Ovary (tissue), 9 donors: ENCODE results near the gene HOXB9. TPM values are rescaled to one million over a fixed set of nuclear protein-coding genes. Genes with fewer than 3 reads are reported as not detected.

Experiments
- DNase-seq, 5 donors: peaks; one replicate each; pipeline ENCODE4 v3.0.0-alpha.2; 2019 to 2020
- H3K27ac ChIP-seq, 2 donors: fragments of 200-600 bp; one replicate each; pipeline versions ENCODE4 v1.5.1 to v1.8.0; 2019 to 2022
- H3K27me3 ChIP-seq: fragments of 200-600 bp; one replicate; pipeline ENCODE4 v1.8.0; 2022
- H3K36me3 ChIP-seq: fragments of 200-600 bp; sonication (generic); one replicate; pipeline ENCODE4 v1.5.1; 2019
- H3K4me1 ChIP-seq: one replicate; pipeline ENCODE4 v1.8.1; 2013; ENCODE audit warnings: mild to moderate bottlenecking, moderate library complexity; ENCODE audit not compliant: insufficient read depth
- H3K4me3 ChIP-seq: fragments of 200-600 bp; sonication (generic); one replicate; pipeline ENCODE4 v1.5.1; 2017
- H3K9me3 ChIP-seq, 2 donors: fragments of 200-600 bp in 1 of 2; sonication (generic) in 1 of 2; one replicate each; pipeline versions ENCODE4 v1.5.1 to v1.8.1; 2013 to 2019; ENCODE audit warnings: mild to moderate bottlenecking in 1 of 2, moderate library complexity in 1 of 2
- EP300 ChIP-seq: sonication (generic); formaldehyde crosslinking; IDR thresholded peaks from one replicate; pipeline ENCODE4 v1.6.1; 2017; ENCODE audit warnings: antibody characterized with exemption
- POLR2A ChIP-seq: fragments of 450-650 bp; IDR thresholded peaks from one replicate; pipeline ENCODE4 v1.6.1; 2017; ENCODE audit warnings: antibody characterized with exemption, mild to moderate bottlenecking, moderate library complexity
- WGBS, 3 donors: extraction: QIAGEN DNeasy Blood & Tissue Kit in 1 of 3; methylation state at CpG; one replicate each; pipeline versions ENCODE4 v1.1.5 to v1.1.7; 2013 to 2017; 5-methylcytosine and 5-hydroxymethylcytosine counted together
- intact Hi-C, 4 donors: fragments of 100-400 bp; cut with DNase I; formaldehyde crosslinking; loops; one replicate each; pipeline versions ENCODE4 v1.11.0 to v1.15.1; 2022 to 2023
- polyA plus RNA-seq, 2 donors: library from polyadenylated mRNA; stranded (reverse); fragments of 200-250 nt in 1 of 2; fragments of 350-450 nt in 1 of 2; fragmentation: Illumina TruSeq in 1 of 2; extraction: RNeasy Lipid Tissue Mini Kit (QIAGEN cat#74804) in 1 of 2; gene quantifications; one replicate each; pipeline ENCODE4 v1.2.3, GENCODE V29; 2013 to 2014
- total RNA-seq, 7 donors: library from RNA; depleted of rRNA in 2 of 7; stranded (reverse); fragments of >200 nt in 2 of 7; fragmentation: NEBNext Ultra II Directional in 3 of 7; extraction: Animal tissue kit (Norgen Biotek cat#: 25700) in 3 of 7; gene quantifications; one replicate each; pipeline versions ENCODE4 v1.1.0 to v1.2.4, GENCODE V29; 2016 to 2023
- TF ChIP-seq, protein P1 (sequence below), 3 donors: fragments of 450-650 bp in 2 of 3; fragments of 200-600 bp in 1 of 3; IDR thresholded peaks; one replicate each; pipeline versions ENCODE4 v1.5.1 to v1.8.0; 2016 to 2022; ENCODE audit warnings: antibody characterized with exemption in 3 of 3, mild to moderate bottlenecking in 1 of 3
- donor health status: DM: no; HTN: no; CAD: no; lungs with moderate emphysema.
- donor health status: DM: no; HTN: no; CAD: no.
- donor health status: Bipolar disorder and iron deficiency.
- donor health status: DM: yes; HTN: yes; CAD: no.
- donor health status: DM: no; HTN: no; CAD: no.
- donor health status: DM: yes; HTN: yes; CAD: no.

HOXB9 gene
- total and polyA plus RNA-seq, 9 donors: 0.10 to 0.36 (median 0.12) TPM; not detected in 4

GRCh38 chr17:48609759-48610281 is 16.3 kb downstream of the HOXB9 start:
- Histone ChIP-seq H3K36me3 (no peaks in the 10 kb centered on the region), H3K27ac (no peak overlapping the region)
- intact Hi-C loops: loop anchor here in 2 of 4 donors (10.0 kb wide), 1 partner anchor 585 kb away; no protein-coding TSS in a partner anchor

GRCh38 chr17:48609033-48609432 is 17.1 kb downstream of the HOXB9 start:
- Histone ChIP-seq H3K27me3 (peaks cover 5% of the 10 kb centered on the region), H3K4me1 (peaks cover 2% of the 10 kb centered on the region), H3K36me3 (no peaks in the 10 kb centered on the region), H3K27ac (no peak overlapping the region), H3K9me3 (peaks cover 0 to 6% of the 10 kb centered on the region in 2 donors), H3K4me3 (no peak overlapping the region)
- TF ChIP-seq POLR2A (no peak), EP300 (no peak)
- TF ChIP-seq, protein P1, sequence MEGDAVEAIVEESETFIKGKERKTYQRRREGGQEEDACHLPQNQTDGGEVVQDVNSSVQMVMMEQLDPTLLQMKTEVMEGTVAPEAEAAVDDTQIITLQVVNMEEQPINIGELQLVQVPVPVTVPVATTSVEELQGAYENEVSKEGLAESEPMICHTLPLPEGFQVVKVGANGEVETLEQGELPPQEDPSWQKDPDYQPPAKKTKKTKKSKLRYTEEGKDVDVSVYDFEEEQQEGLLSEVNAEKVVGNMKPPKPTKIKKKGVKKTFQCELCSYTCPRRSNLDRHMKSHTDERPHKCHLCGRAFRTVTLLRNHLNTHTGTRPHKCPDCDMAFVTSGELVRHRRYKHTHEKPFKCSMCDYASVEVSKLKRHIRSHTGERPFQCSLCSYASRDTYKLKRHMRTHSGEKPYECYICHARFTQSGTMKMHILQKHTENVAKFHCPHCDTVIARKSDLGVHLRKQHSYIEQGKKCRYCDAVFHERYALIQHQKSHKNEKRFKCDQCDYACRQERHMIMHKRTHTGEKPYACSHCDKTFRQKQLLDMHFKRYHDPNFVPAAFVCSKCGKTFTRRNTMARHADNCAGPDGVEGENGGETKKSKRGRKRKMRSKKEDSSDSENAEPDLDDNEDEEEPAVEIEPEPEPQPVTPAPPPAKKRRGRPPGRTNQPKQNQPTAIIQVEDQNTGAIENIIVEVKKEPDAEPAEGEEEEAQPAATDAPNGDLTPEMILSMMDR (IDR thresholded peaks at IDR 0.05): no peak
- DNase-seq: no peak
- intact Hi-C loops: no loop called here

More at GRCh38 chr17:48609759-48610281, 16.3 kb downstream of the HOXB9 start:
- TF ChIP-seq EP300 (no peak), POLR2A (no peak)
- TF ChIP-seq, protein P1 (IDR thresholded peaks at IDR 0.05): no peak
- 4 to 6% (median 5%) methylated on average over 15 of the region's 15 CpGs for WGBS, 3 donors
- Histone ChIP-seq H3K27me3 (peaks cover 5% of the 10 kb centered on the region), H3K4me1 (peaks cover 2% of the 10 kb centered on the region), H3K9me3 (peaks cover 0 to 6% of the 10 kb centered on the region in 2 donors), H3K4me3 (peak overlapping the region; percentile 39)
- no peak for DNase-seq

DNA sequence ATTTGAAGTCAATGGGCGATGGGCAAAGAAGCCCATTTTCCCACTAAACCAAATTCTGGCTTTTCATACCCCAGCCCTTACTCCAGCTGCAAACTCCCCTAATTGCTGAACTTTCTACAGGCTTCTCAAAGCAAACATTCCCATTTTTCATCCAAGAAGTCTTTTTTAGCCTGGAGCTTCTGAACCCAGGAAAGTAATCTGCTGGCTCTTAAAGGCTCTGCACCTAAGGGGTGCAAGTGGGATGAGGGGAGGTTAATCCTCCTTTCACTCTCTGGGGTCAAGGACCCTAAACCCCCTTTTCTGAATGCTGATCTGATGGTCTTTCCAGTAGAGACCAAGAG is 17.7 kb downstream of the HOXB9 start:
- TF ChIP-seq, protein P1 (IDR thresholded peaks at IDR 0.05): no peak
- TF ChIP-seq POLR2A (no peak), EP300 (no peak)
- Histone ChIP-seq H3K4me1 (peaks cover 2% of the 10 kb centered on the region), H3K36me3 (no peaks in the 10 kb centered on the region), H3K27ac (no peak overlapping the region), H3K9me3 (peaks cover 0 to 9% of the 10 kb centered on the region in 2 donors), H3K4me3 (no peak overlapping the region), H3K27me3 (peaks cover 5% of the 10 kb centered on the region)
- intact Hi-C loops: no loop called here
- DNase-seq: no peak
- 93 to 100% (median 94%) methylated on average over 1 of the region's 1 CpG for whole genome bisulfite sequencing, 3 donors

- H3K36me3 ChIP-seq: no peaks in the 10 kb centered on the region
- peaks cover 0 to 18% of the 10 kb centered on the region in 2 donors for H3K9me3 ChIP-seq
- H3K4me1 ChIP-seq: peaks cover 2% of the 10 kb centered on the region
- DNase-seq: no peak
- intact Hi-C loops: no loop called here
- TF ChIP-seq, protein P1 (IDR thresholded peaks at IDR 0.05): no peak
- TF ChIP-seq EP300 (no peak), POLR2A (no peak)
- WGBS, 3 donors: 76 to 79% (median 77%) methylated on average over 9 of the region's 9 CpGs
- no peak overlapping the region for H3K27ac ChIP-seq
- H3K27me3 ChIP-seq: peaks cover 5% of the 10 kb centered on the region
- H3K4me3 ChIP-seq: no peak overlapping the region
These were observed 19.1 kb downstream of the HOXB9 start for GRCh38 chr17:48606892-48607614.
